Effector memory CD4-positive, alpha-beta T cell (primary cell): ENCODE data around the gene B9D1.

ENCODE experiments used
- DNase-seq, 3 donors: peaks; one replicate each; pipeline ENCODE4 v3.0.0-alpha.2; 2020
- H3K27ac ChIP-seq: 2 replicates; pipeline ENCODE4 v1.7.0; 2013; ENCODE audit warnings: mild to moderate bottlenecking, low read length, moderate library complexity; ENCODE audit not compliant: insufficient read depth, poor library complexity, severe bottlenecking
- H3K27me3 ChIP-seq: replicated peaks from 2 replicates; pipeline ENCODE4 v1.7.0; 2013; ENCODE audit warnings: mild to moderate bottlenecking, low read length; ENCODE audit not compliant: insufficient read depth, control insufficient read depth, poor library complexity, severe bottlenecking
- H3K36me3 ChIP-seq: 2 replicates; pipeline ENCODE4 v1.7.0; 2013; ENCODE audit warnings: mild to moderate bottlenecking, low read length, moderate library complexity; ENCODE audit not compliant: control insufficient read depth, insufficient read depth
- H3K4me1 ChIP-seq: 2 replicates; pipeline ENCODE4 v1.7.0; 2013; ENCODE audit warnings: low read length, mild to moderate bottlenecking; ENCODE audit not compliant: control insufficient read depth, insufficient read depth, poor library complexity, severe bottlenecking
- H3K4me3 ChIP-seq: 2 replicates; pipeline ENCODE4 v1.7.0; 2013; ENCODE audit warnings: low read length, low read depth, mild to moderate bottlenecking; ENCODE audit not compliant: insufficient read depth, poor library complexity, severe bottlenecking
- H3K9me3 ChIP-seq: 2 replicates; pipeline ENCODE4 v1.7.0; 2013; ENCODE audit warnings: mild to moderate bottlenecking, low read length, moderate library complexity; ENCODE audit not compliant: control insufficient read depth

Gene B9D1

DNA sequence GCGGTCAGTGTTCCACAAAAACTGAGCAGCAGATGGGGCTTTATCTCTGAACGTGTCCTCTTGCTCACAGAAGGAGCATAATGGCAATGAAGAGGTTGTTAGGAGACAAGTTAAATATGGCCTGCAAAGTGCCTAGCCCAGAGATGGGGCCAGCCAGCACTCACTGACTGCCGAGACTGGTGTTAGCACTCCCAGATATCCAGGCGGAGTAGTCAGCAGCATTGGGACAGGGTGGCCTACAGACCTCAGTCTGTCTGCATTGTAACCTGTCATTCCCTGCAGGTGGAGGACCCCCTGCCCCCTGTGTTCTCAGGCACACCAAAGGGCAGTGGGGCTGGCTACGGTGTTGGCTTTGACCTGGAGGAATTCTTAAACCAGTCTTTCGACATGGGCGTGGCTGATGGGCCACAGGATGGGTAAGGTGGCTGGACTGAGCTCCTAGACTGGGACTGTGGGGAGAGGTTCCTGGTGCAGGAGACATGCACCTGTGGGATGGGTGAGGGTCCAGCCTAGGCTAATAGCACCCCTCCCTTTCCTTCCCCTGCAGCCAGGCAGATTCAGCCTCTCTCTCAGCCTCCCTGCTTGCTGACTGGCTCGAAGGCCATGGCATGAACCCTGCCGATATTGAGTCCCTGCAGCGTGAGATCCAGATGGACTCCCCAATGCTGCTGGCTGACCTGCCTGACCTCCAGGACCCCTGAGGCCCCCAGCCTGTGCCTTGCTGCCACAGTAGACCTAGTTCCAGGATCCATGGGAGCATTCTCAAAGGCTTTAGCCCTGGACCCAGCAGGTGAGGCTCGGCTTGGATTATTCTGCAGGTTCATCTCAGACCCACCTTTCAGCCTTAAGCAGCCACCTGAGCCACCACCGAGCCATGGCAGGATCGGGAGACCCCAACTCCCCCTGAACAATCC, 20.3 kb upstream of the B9D1 start:
- H3K4me1 ChIP-seq, result peaks cover 5% of the 10 kb centered on the region
- no peaks in the 10 kb centered on the region for H3K27me3 ChIP-seq
- no peak overlapping the region for H3K4me3 ChIP-seq
- peaks cover 22% of the 10 kb centered on the region for H3K36me3 ChIP-seq
- no peak for DNase-seq
- H3K27ac ChIP-seq, result no peak overlapping the region
- H3K9me3 ChIP-seq, result no peaks in the 10 kb centered on the region

DNA sequence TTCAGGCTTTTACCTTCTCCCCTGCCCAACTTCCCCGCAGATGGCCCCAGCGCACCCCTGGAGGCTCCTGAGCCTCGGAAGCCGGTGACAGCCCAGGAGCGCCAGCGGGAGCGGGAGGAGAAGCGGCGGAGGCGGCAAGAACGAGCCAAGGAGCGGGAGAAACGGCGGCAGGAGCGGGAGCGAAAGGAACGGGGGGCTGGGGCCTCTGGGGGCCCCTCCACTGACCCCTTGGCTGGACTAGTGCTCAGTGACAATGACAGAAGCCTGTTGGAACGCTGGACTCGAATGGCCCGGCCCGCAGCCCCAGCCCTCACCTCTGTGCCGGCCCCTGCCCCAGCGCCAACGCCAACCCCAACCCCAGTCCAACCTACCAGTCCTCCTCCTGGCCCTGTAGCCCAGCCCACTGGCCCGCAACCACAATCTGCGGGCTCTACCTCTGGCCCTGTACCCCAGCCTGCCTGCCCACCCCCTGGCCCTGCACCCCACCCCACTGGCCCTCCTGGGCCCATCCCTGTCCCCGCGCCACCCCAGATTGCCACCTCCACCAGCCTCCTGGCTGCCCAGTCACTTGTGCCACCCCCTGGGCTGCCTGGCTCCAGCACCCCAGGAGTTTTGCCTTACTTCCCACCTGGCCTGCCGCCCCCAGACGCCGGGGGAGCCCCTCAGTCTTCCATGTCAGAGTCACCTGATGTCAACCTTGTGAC, 19.4 kb upstream of the B9D1 start:
- Histone ChIP-seq H3K27me3 (no peaks in the 10 kb centered on the region), H3K27ac (no peak overlapping the region)
- DNase-seq, result no peak

DNA sequence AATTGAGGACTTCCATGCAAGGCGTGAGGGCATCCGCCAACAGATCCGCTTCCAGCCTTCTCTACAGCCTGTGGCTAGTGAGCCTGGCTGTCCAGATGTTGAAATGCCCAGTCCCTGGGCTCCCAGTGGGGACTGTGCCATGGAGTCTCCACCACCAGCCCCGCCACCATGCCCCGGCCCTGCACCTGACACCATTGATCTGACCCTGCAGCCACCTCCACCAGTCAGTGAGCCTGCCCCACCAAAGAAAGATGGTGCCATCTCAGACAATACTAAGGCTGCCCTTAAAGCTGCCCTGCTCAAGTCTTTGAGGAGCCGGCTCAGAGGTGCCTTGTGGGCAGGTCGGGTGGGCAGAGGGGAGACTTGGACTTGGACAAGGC, 18.8 kb upstream of the B9D1 start:
- H3K36me3 ChIP-seq, result peaks cover 22% of the 10 kb centered on the region
- no peak overlapping the region for H3K27ac ChIP-seq
- H3K4me3 ChIP-seq, result no peak overlapping the region
- no peaks in the 10 kb centered on the region for H3K27me3 ChIP-seq
- H3K9me3 ChIP-seq, result no peaks in the 10 kb centered on the region
- no peak for DNase-seq
- peaks cover 5% of the 10 kb centered on the region for H3K4me1 ChIP-seq

More for the DNA sequence above, 19.4 kb upstream of the B9D1 start:
- H3K36me3 ChIP-seq, result peaks cover 22% of the 10 kb centered on the region
- H3K4me3 ChIP-seq, result no peak overlapping the region
- H3K4me1 ChIP-seq, result peaks cover 5% of the 10 kb centered on the region
- no peaks in the 10 kb centered on the region for H3K9me3 ChIP-seq

DNA sequence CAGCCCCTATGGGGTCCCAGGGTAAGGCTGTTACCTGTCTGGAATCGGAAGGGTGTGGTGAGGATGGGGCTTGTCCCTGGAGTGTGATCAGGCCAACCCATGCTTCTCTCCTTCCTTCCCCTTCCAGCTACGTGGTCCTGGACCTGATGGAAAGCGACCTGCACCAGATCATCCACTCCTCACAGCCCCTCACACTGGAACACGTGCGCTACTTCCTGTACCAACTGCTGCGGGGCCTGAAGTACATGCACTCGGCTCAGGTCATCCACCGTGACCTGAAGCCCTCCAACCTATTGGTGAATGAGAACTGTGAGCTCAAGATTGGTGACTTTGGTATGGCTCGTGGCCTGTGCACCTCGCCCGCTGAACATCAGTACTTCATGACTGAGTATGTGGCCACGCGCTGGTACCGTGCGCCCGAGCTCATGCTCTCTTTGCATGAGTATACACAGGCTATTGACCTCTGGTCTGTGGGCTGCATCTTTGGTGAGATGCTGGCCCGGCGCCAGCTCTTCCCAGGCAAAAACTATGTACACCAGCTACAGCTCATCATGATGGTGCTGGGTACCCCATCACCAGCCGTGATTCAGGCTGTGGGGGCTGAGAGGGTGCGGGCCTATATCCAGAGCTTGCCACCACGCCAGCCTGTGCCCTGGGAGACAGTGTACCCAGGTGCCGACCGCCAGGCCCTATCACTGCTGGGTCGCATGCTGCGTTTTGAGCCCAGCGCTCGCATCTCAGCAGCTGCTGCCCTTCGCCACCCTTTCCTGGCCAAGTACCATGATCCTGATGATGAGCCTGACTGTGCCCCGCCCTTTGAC, 18.2 kb upstream of the B9D1 start:
- H3K4me3 ChIP-seq, result no peak overlapping the region
- no peaks in the 10 kb centered on the region for H3K27me3 ChIP-seq
- DNase-seq, result no peak
- peaks cover 5% of the 10 kb centered on the region for H3K4me1 ChIP-seq
- H3K36me3 ChIP-seq, result peaks cover 22% of the 10 kb centered on the region
- H3K9me3 ChIP-seq, result no peaks in the 10 kb centered on the region
- no peak overlapping the region for H3K27ac ChIP-seq

DNA sequence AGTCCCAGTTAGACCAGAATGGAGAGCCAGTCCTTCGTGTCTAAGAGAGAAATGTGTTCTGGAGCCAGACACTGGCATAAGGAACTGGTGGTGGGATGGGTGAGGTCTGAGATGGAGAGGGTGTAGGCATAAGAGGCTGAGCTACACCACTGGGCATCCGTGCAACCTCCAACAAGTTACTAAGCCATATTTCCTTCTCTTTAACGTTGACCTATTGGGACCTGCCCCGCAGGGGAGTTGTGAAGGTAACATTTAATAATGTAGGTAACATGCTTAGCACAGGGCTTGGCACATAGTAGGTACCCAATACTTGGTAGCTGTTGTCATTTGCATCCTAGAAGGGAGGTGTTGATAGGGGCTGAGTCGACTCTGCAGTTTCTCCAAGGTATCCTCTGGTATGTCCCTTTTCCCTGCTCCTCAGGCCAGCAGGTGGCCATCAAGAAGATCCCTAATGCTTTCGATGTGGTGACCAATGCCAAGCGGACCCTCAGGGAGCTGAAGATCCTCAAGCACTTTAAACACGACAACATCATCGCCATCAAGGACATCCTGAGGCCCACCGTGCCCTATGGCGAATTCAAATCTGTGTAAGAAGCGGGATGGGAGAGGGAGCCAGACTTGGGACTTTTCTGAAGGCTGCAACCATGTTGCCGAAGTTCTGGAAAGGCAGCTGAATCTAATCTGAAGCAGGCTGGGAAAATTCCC, 17.0 kb upstream of the B9D1 start:
- H3K4me3 ChIP-seq, result no peak overlapping the region
- H3K4me1 ChIP-seq, result peaks cover 5% of the 10 kb centered on the region
- peaks cover 22% of the 10 kb centered on the region for H3K36me3 ChIP-seq

DNA sequence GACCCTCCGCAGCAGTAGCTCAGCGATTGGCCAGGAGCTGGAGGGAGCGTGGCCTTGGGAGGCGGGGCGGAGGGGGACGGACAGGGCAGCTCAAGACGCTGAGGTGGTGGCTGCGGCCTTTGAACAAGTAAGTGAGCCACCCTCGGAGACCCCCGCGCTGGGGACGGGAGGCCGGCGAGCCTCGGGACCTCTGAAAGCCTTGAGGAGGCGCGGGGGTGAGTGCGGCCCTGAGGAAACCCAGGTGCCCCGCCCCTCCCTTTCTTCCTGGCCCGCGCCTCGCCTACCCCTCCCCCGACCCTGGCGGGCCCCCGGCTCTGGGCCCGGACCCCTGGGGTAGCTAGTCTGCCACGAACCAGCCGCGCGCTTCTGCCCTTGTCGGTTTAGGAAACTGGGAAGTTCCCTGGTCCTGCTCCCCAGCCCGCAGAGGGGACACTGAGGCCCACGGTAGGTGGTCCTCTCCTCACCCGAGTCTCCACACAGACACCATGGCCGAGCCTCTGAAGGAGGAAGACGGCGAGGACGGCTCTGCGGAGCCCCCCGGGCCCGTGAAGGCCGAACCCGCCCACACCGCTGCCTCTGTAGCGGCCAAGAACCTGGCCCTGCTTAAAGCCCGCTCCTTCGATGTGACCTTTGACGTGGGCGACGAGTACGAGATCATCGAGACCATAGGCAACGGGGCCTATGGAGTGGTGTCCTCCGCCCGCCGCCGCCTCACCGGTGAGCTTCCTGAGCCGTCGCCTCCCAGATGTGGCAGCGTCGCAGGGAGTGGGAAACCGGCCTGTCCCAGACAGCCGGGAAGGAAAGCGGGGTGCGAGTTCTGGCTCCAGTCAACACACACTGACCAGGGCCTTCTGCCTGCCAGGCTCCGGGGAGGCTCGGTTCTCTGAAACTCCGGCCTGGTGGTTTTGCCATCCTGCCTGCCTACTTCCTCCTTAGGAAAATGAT, 16.2 kb upstream of the B9D1 start, which contains the start of gene MAPK7:
Gene MAPK7 (plus strand): TSS at position 83 of the 945 bp plus-strand sequence. CDS start 403 bp downstream, at position 486.
- Histone ChIP-seq H3K27me3 (no peaks in the 10 kb centered on the region), H3K36me3 (peaks cover 22% of the 10 kb centered on the region), H3K4me1 (peaks cover 5% of the 10 kb centered on the region), H3K4me3 (peak within 1 kb of the TSS; percentile 92), H3K9me3 (no peaks in the 10 kb centered on the region), H3K27ac (peak within 1 kb of the TSS; percentile 88)
- DNase-seq, result no peak

More for the DNA sequence above, 17.0 kb upstream of the B9D1 start:
- Histone ChIP-seq H3K9me3 (no peaks in the 10 kb centered on the region), H3K27ac (no peak overlapping the region), H3K27me3 (no peaks in the 10 kb centered on the region)
- no peak for DNase-seq

DNA sequence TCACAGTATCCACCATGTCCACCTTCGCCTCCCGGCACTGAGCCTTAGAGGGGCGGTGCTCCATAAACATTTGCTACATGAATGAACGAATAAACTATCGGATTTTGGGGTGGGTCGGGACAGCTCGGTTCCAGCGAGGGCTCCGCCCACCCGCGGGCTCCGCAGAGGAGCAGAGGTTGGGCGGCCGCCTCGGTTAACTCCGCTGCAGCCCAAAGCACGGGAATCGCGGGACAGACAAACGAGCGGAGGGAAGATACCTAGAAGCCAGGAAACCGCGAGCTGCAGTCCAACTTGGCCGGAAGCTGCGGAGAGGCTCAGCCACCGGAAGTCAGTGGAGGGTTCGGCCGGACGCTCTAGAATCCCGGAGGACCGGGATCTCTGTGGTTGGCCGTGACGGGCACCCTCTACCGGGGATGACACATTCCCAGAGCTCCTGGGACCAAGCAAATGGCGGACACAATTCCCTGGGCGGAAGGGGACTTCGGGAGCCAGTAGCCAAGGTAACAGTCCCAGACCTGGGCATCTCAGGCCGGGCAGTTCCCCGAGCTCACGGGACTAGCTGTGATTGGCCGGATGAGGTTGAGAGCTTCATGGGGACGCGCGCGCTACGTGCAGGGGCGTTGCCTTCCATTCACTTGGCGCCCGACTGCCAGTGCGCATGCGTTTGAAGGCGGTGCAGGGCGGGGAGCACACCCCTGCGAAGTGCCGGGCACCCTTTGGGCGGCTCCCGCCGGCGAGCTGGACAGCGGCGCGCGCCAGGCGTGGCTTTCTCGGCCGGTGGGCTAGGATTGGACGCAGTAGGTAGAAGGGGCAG, 15.3 kb upstream of the B9D1 start:
- Histone ChIP-seq H3K4me3 (peak overlapping the region; percentile 92), H3K27me3 (no peaks in the 10 kb centered on the region), H3K9me3 (no peaks in the 10 kb centered on the region), H3K36me3 (peaks cover 17% of the 10 kb centered on the region), H3K4me1 (peaks cover 5% of the 10 kb centered on the region), H3K27ac (peak overlapping the region; percentile 88)
- peak; percentile 89 to 91 (median 90) for DNase-seq

DNA sequence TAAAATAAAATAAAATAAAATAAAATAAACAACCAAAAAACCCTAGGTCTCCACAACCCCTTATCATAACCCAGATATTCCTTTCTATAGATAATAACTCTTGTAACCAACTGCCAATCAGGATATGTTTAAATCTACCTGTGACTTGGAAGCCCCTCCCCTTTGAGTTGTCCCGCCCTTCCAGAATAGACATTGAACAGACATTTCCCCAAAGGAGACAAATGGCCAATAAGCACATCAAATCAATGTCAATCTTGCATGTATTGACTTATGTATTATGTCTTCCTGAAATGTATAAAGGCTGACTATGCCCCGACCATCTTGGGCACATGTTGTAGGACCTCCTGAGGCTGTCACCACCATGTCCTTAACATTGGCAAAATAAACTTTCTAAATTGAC, 14.3 kb upstream of the B9D1 start:
- Histone ChIP-seq H3K4me3 (peak overlapping the region; percentile 92), H3K4me1 (peaks cover 14% of the 10 kb centered on the region), H3K9me3 (no peaks in the 10 kb centered on the region), H3K36me3 (peaks cover 10% of the 10 kb centered on the region), H3K27ac (no peak overlapping the region), H3K27me3 (no peaks in the 10 kb centered on the region)
- DNase-seq, result no peak
